KOPT-K1 (cell line): ENCODE data around the gene SLC22A23.

Experiments used
- H3K27ac ChIP-seq: fragments of 200-600 bp; sonication (generic); 2 replicates; pipeline ENCODE4 v1.5.1; 2016; ENCODE audit warnings: antibody characterized with exemption, mild to moderate bottlenecking, low read depth, low read length; ENCODE audit not compliant: poor library complexity, severe bottlenecking
- H3K36me3 ChIP-seq: fragments of 200-600 bp; sonication (generic); 2 replicates; pipeline ENCODE4 v1.5.1; 2017; ENCODE audit warnings: antibody characterized with exemption, mild to moderate bottlenecking, low read length, moderate library complexity; ENCODE audit not compliant: insufficient read depth
- H3K9me3 ChIP-seq: fragments of 200-600 bp; sonication (generic); 2 replicates; pipeline ENCODE4 v1.5.1; 2017; ENCODE audit warnings: antibody characterized with exemption, low read length, mild to moderate bottlenecking; ENCODE audit not compliant: insufficient read depth, poor library complexity, severe bottlenecking

The SLC22A23 gene

DNA sequence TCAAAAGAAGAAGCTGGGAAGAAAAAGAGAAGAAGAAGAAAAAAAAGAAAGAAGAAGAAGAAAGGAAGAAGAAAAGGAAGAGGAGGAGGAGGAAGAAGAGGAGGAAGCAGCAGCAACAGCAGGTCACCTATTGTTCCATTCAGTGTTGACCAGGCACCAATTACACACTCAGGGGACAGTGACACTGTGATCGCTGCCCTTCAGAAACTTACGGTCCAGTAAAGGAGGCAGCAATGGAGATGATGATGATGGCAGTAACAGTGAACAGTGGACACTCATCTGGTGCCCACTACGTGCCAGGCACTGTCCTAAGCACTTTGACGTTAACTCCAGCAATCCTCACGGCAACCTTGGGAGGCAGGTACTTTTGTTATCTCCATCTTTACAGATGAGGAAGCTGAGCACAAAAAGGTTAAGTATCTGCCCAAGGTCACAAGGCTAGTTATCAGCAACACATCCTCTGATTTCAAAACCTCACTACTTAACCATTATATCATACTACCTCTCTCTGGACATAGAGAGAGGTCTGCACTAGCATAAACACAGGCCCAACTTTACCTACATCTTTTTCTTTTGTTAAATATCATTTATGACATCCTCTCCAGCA is 83.2 kb downstream of the SLC22A23 start:
- H3K9me3 ChIP-seq, result no peaks in the 10 kb centered on the region
- no peaks in the 10 kb centered on the region for H3K36me3 ChIP-seq
- no peak overlapping the region for H3K27ac ChIP-seq

DNA sequence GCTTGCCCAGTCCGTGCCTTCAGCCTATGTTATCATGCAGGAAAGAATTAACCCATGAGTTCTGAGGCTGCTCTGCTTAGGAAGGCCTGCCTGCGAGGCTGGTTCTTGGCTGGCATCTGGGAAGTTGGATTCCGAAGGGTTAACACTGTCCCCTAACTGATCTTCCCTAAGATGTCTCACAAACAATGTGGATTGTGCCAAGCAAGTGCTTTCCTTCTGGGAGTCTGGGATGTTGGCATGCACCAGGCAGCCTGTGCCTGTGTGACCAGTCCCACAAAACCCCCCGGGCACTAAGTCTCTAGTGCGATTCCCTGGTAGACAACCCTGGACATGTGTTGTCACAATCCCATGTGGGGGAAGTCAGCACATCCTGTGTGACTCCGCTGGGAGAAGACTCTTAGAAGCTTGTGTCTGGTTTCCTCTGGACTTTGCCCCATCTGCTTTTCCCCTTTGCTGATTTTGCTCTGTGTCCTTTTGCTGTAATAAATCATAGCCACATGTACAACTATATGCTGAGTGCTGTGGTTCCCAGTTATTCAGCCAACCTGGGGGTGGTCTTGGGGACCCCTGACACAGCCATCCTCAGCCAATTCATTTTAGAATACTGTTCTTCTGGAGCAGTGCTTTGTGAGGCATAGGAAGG is 83.8 kb downstream of the SLC22A23 start:
- no peak overlapping the region for H3K27ac ChIP-seq
- no peaks in the 10 kb centered on the region for H3K36me3 ChIP-seq
- H3K9me3 ChIP-seq, result no peaks in the 10 kb centered on the region

DNA sequence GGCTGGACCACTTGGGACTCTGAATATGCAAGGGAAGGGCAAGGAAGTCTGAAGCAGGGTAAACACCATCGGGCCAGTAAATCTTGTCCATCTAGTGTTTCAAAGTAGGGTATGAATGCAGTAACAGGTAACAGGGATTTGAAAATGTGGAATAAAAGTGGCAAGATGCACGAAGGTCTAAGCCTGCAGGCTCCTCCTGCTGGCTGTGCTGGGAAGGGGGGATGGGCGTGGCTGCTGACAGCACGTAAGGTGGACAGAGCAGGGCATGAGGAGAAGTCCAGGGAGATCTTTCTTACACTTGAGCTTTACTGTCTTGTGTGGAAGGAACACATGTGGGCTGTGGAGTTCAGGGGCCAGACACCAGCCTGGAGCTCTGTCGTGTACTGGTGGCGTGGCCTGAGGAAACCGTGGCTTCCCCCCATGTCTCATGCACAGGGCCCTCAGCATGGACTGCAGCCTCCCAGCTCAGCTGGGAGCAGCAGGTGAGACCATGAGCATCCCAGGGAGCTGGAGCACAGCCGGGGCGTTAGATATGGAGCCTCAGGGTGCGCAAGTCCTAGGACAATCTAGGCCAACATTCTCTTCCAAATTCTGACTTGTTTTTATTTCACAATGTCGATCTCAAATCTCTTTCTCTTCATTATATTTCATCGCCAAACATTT is 84.5 kb downstream of the SLC22A23 start:
- H3K27ac ChIP-seq, result no peak overlapping the region
- no peaks in the 10 kb centered on the region for H3K36me3 ChIP-seq
- H3K9me3 ChIP-seq, result no peaks in the 10 kb centered on the region

DNA sequence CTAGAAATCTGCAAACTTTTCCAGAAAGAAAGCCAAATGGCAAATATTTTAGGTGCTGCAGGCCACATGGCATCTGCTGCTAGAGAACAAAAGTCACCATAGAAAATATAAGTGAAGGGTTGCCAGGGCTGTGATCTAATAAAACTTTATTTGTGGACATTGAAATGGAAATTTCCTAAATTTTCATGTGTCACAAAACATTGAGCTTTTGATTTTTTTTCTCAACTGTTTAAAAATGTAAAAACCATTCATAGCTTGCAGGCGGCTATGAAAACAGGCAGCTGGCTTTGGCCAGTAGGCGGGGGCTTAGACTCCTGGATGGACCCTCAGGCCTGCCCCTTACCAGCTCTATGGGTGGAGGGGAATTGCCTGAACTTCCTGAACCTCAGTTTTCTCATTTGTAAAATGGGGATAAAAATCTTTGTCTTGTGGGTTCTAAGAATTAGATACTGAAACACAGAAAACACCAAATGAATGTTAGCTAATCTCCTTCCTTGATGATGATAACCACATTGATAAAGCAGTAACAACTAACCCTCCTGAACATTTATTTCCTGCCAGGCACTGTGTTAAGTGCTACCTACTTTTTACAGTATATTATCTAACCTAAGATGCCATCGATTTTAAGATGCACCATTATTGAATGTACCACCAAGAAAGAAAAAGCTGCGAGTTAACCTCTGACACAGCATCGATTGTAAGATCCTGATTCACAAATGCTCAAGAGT is 85.5 kb downstream of the SLC22A23 start:
- Histone ChIP-seq H3K9me3 (no peaks in the 10 kb centered on the region), H3K36me3 (no peaks in the 10 kb centered on the region), H3K27ac (no peak overlapping the region)

DNA sequence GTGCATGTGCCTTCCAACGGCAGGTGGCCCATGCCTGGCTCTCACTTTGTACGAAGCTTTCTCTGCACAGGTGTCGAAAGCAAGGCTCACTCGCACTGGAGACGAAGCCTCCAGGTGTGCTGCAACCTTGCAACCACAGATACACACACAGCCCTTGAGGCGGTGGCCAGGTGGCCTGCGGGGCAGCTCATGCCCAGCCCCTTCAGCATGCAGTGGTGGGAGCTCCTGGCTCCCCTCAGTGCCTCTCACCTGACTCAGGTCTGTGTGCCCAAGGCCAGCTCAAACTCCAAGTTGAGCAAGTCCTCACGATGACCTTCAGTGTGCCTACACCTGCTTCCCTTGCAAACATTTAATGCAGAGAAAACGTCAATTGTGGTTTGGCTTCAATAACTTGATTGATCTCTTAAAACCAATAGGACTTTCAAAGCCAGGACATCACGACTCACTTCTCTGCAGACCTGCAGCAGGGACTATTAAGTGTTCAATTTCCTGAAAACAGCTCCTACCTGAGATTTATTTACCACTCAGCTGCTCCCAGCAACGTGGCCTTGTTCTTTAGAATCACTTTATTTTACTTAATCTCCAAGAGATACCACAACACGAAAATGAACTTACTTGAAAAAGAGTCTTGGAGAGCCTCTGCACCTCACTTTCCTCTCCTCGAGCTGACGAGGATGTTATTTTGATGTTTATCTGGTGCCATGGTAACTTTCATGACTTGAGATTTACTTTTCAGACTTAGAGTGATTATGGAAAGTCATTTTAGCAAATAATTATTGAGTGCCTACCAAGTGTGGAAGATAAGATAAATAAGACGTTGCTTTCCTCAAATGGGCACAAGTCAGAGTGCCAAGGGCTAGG is 86.3 kb downstream of the SLC22A23 start:
- Histone ChIP-seq H3K9me3 (no peaks in the 10 kb centered on the region), H3K36me3 (no peaks in the 10 kb centered on the region), H3K27ac (no peak overlapping the region)

DNA sequence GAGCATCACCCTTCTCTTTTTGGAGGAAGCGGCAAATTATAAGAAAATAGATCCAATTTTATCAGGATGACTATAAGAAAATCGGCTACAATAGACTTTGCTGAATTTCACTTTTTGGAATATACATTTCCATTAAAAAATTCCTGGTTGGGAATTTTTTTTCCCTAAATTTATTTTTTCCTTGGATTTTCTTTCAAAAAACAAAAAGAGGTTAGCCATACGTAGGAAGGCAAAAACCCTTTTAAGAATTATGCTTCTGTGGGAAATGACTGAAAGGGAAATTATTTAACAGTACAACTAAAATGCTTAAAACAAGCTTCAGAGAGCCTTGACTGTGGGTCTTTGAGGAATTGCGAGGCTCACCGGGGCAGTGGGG is 86.9 kb downstream of the SLC22A23 start:
- Histone ChIP-seq H3K36me3 (no peaks in the 10 kb centered on the region), H3K27ac (no peak overlapping the region), H3K9me3 (no peaks in the 10 kb centered on the region)

DNA sequence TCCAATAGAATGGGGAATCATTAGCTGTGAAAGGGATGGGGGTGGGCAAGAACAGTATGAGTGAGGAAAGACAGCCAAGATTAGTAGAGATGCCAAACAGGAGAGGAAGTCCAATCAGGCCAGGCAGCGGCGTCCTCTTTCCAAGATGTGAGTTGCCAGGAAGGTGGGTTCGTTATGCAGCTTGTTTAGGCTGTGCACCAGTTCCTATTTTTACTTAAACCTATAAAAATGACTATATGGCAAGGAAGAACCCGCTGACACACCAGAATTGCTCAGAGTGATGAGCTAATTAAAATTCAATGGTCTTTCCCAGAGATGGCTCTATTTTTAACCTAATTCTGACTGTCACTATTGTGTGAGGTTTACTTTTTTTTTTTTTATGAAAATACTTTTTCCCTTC is 88.2 kb downstream of the SLC22A23 start:
- H3K36me3 ChIP-seq, result no peaks in the 10 kb centered on the region
- no peaks in the 10 kb centered on the region for H3K9me3 ChIP-seq
- no peak overlapping the region for H3K27ac ChIP-seq

DNA sequence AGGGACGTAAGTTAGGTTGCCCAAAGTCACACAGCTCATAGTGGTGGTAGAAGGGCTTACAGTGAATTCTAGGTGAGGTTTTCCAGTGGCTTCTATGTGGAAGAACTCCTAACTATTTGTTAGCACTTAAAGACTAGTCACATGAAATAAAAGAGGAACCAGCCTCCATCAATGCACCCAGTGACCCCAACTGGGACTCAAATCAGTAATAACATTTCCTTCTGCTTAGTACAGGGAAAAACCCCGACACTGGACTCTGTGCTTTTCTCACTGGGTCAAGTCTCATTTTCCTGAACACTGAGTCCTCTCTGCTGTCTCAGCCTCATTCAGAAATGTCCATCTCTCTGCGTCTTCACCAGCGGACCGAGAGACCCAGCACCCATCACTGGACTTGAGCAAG is 89.2 kb downstream of the SLC22A23 start:
- no peak overlapping the region for H3K27ac ChIP-seq
- no peaks in the 10 kb centered on the region for H3K36me3 ChIP-seq
- no peaks in the 10 kb centered on the region for H3K9me3 ChIP-seq

DNA sequence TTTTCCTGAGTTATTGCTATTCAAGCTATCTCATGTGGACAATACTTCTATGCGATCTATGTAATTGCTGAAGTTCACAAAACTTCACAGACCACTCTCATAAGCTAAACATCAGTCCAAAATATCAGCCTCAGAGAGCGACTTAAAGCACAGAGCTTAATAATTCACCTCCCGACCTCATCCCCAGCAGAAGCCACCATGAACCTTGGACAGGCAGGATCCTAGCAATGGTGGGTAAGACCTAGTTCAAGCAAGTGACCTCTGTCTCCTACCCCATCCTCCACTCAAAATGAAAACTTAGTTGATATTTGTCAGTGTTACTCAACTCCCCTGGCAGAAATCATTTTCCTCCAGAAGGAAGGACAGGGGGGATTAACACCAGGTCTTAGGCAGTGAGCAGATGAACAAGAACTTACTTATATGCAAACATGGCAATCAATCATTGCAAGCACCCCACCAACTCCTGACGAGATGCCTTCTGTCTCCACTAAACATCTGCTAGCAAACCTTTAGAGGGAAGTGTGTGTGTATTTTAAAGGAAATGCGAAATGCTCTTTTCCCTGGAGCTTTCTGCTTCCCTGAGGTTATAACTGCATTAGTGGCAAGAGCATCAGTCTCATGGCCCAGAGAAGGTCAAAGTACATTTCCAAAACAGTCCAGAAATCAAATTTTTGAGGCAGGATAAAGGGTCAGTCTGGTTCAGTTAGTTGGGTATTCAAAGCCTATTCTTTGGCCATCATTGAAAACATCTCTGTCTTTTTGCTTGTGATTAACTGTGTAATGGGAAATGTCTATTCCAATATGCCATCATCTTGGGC is 90.0 kb downstream of the SLC22A23 start:
- Histone ChIP-seq H3K36me3 (no peaks in the 10 kb centered on the region), H3K9me3 (no peaks in the 10 kb centered on the region), H3K27ac (no peak overlapping the region)

DNA sequence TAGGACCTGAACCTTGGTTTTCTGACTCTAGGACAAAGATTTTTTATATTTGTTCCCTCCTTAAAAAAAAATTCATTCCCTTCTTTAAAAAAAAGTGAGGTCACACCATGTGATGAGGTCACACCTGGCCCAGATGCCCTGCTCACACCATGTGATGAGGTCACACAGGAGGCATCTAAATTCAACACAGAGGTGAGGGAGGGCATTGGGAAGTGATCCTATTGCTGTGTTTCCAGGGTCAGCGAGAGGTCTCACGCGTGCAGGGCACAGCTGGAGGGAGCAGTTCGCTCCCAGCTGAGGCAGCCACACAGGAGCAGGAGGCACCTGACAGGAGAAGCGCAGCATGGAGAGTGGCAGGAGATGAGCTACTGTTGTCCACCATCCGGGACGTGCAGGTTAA is 92.5 kb downstream of the SLC22A23 start:
- no peak overlapping the region for H3K27ac ChIP-seq
- H3K36me3 ChIP-seq, result no peaks in the 10 kb centered on the region
- H3K9me3 ChIP-seq, result no peaks in the 10 kb centered on the region

DNA sequence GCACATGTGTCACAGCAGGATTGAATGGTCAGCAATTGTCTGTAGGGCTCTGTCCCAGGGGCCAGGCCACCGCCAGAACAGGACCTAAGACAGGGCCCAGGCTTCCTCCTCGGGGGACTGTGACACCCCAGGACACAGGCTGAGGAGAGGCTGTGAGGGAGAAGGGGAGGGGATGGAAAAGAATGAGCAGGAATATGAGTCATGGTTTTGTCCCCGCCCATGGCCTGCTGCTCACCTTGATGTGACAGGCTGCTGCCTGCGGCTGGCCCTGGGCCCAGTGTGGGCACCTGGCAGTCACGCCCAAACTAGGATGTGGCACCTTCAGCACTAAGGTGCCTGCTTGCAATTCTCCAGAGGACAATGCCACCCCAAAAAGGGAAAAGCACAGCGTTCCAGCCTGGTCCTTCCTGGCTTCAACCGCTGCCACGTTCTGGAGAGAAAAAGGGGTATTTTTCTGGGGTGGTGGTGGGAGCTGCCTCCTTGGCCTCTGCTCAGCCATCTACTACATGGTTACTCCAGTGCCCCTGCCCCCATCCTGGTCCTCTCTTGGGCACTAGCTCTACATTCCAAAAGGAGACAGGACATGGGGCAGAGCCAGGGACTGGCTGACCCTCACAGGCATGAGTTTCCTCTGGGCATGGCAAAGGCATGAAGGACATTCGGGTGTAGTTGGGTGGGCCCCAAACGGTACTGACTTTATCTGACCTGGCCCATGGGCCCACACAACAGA is 93.4 kb downstream of the SLC22A23 start:
- no peak overlapping the region for H3K27ac ChIP-seq
- no peaks in the 10 kb centered on the region for H3K36me3 ChIP-seq

DNA sequence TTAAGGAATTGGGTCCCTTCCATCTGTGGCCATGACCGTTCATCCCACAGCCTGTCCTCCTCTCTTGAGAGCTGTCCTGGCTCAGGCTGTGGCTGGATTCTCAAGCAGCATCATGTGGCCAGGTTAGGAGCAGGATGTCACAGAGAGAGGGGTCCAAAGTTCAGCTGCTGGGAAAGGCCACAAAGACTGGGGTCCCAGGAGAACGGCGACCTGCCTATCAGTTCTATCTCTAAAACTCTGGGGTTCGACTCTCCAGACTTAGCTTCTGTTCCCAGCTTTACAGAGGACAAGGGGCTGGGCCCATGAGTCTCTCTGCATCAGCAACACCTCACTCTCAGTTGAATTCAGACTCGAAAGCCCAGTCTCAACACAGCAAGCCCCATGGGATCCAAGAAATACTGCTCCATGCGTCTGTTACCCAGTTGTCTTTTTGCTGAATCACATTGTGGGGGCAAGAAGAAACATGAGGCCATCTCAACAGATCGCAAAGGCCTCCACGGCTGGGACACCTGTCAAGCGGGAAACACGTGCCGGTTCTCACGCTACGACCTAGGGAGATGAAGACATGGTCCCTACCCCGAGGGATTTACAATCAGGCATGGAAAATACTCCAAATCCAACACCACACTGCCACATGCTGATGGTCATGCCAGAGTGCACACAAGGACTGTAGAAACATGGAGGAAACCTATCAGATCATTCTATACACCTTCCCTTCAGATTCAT is 95.4 kb downstream of the SLC22A23 start:
- H3K27ac ChIP-seq, result no peak overlapping the region
- H3K36me3 ChIP-seq, result no peaks in the 10 kb centered on the region
- H3K9me3 ChIP-seq, result no peaks in the 10 kb centered on the region

More for the DNA sequence above, 93.4 kb downstream of the SLC22A23 start:
- no peaks in the 10 kb centered on the region for H3K9me3 ChIP-seq

DNA sequence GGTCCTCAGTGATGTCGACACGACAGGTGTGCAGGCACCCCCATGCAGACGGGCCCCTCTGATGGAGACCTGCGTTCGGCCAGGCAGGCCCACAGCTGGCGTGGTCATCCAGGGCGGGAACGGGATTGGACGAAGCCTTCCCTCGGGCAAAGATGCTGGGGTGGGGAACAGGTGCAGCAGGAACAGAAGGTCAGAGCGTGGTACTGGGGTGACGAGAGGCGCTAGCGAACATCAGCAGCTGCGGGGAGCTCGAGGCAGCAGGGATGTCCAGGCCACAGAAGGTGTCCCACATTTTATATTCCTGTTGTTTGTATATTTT is 96.2 kb downstream of the SLC22A23 start:
- H3K27ac ChIP-seq, result no peak overlapping the region
- H3K9me3 ChIP-seq, result no peaks in the 10 kb centered on the region
- H3K36me3 ChIP-seq, result no peaks in the 10 kb centered on the region
